ENCODE data around the gene ZBTB43. TPM values are rescaled to one million over a fixed set of nuclear protein-coding genes. Genes with fewer than 3 reads are reported as not detected.
A peak's percentile ranks its signal among the peaks of the same experiment; 100 is the strongest.
"Not testable (repeated sequence)": the region's sequence is repeated elsewhere in the genome, so short reads cannot be mapped to it uniquely, and the experiment has no call there.

ZBTB43 gene
- total and polyA plus RNA-seq, 8 donors = 13.6 to 28.3 (median 16.4) TPM

DNA sequence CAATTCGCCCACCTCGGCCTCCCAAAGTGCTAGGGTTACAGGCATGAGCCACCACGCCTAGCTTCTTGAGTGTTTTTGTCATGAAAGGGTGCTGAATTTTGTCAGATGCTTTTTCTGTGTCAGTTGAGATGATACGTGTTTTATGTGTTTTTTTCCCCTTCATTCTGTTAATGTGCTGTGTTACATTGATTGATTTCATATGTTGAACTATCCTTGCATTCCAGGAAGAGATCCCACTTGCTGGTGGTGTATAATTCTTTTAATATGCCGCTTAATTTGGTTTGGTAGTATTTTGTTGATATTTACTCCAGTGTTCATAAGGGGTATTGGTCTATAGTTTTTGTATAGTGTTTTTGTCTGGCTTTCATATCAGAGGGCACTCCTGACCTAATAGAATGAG lies 13.6 kb downstream of the ZBTB43 start:
- Histone ChIP-seq H3K36me3 (peaks cover 0 to 68% of the 10 kb centered on the region in 2 donors), H3K4me1 (no peaks in the 10 kb centered on the region), H3K27me3 (no peaks in the 10 kb centered on the region), H3K27ac (no peak overlapping the region), H3K4me3 (no peak overlapping the region), H3K9me3 (peaks cover 0 to 31% of the 10 kb centered on the region in 2 donors)
- no peak for DNase-seq
- no peak for ATAC-seq
- TF ChIP-seq CTCF (IDR thresholded peaks at IDR 0.05) = no peak
- intact Hi-C loops (cut with DNase I) = no loop called here

DNA sequence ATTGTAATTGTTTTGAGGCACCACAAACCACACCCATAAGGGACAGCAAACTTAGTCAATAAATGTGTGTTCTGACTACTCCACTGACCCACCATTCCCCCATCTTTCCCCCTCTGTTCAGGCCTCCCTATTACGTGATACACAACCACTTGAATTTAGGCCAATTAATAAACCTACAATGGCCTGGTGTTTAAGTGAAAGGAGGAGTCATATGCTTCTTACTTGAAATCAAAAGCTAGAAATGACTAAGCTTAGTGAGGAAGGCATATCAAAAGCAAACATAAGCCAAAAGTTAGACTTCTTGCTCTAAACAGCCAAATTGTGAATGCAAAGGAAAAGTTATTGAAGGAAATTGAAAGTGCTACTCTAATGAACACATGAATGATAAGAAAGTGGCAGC lies 14.6 kb downstream of the ZBTB43 start:
- Histone ChIP-seq H3K27me3 (no peaks in the 10 kb centered on the region), H3K9me3 (peaks cover 0 to 27% of the 10 kb centered on the region in 2 donors), H3K4me3 (no peak overlapping the region), H3K36me3 (peaks cover 0 to 64% of the 10 kb centered on the region in 2 donors), H3K27ac (no peak overlapping the region), H3K4me1 (peaks cover 0 to 1% of the 10 kb centered on the region in 2 donors)
- intact Hi-C loops (cut with DNase I) = no loop called here
- no peak for DNase-seq
- no peak for ATAC-seq
- TF ChIP-seq CTCF (IDR thresholded peaks at IDR 0.05) = no peak

- H3K4me3 ChIP-seq = no peak overlapping the region
- no peaks in the 10 kb centered on the region for H3K27me3 ChIP-seq
- no peak for DNase-seq
- H3K4me1 ChIP-seq = peaks cover 0 to 3% of the 10 kb centered on the region in 2 donors
- no peak for TF ChIP-seq CTCF (IDR thresholded peaks at IDR 0.05)
- H3K9me3 ChIP-seq = peaks cover 0 to 22% of the 10 kb centered on the region in 2 donors
- intact Hi-C loops (cut with DNase I) = no loop called here
- no peak overlapping the region for H3K27ac ChIP-seq
- H3K36me3 ChIP-seq = peaks cover 0 to 62% of the 10 kb centered on the region in 2 donors
- ATAC-seq = no peak
Observed at GRCh38 chr9:126822278-126822677, 17.4 kb downstream of the ZBTB43 start.

DNA sequence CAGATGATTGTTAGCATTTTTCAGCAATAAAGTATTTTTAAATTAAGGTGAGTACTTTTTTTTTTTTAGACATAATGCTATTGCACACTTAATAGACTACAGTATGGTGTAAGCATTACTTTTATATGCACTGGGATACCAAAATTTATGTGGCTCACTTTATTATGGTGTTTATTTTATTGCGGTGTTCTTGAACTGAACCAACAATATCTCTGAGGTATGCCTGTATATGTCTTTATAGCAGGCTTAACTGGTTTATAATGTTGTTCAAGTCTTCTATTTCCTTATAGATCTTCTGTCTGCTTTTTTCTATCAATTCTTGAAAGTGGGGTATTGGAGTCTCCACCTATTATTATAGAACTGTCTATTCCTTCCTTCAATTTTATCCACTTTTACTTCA lies 18.0 kb downstream of the ZBTB43 start:
- H3K4me1 ChIP-seq = peaks cover 0 to 3% of the 10 kb centered on the region in 2 donors
- intact Hi-C loops (cut with DNase I) = no loop called here
- H3K36me3 ChIP-seq = peaks cover 0 to 62% of the 10 kb centered on the region in 2 donors
- DNase-seq (no peak), ATAC-seq (no peak)
- H3K4me3 ChIP-seq = no peak overlapping the region
- no peak for TF ChIP-seq CTCF (IDR thresholded peaks at IDR 0.05)
- H3K9me3 ChIP-seq = peaks cover 0 to 18% of the 10 kb centered on the region in 2 donors
- H3K27ac ChIP-seq = no peak overlapping the region
- H3K27me3 ChIP-seq = no peaks in the 10 kb centered on the region

DNA sequence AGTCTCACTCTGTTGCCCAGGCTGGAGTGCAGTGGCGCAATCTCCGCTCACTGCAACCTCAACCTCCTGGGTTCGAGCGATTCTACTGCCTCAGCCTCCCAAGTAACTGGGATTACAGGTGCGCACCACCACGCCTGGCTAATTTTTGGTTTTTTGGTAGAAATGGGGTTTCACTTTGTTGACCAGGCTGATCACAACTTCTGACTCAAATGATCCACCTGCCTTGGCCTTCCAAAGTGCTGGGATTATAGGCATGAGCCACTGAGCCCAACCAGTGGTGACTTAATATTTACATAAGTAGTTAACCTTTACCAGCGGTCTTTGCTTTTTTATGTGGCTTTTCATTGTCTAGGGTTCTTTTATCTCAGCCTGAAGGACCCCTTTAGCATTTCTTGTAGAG lies 19.2 kb downstream of the ZBTB43 start:
- H3K36me3 ChIP-seq = peaks cover 0 to 54% of the 10 kb centered on the region in 2 donors
- H3K27ac ChIP-seq; H3K4me1 ChIP-seq; H3K27me3 ChIP-seq; intact Hi-C loops (cut with DNase I); H3K4me3 ChIP-seq; H3K9me3 ChIP-seq; DNase-seq: not testable (repeated sequence)
- peak; percentile 41 for ATAC-seq

DNA sequence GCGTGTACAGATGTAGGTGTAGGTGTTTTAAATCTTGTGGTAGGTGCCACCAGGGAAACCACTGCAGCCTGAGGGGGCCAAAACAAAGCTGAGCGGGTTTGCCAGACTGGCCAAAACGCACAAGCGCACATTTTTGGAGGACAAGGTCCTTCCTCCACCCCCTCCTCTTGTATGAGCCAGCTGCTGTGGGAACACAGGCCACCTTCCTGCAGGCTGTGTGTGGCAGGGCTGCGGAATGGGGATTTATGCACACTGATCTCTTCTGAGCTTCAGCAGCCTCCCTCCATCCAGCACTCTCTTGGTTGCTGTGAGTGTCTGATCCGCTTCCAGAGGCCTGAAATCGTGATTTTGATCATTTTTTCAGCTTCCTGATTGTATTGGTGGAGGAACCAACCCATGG lies 22.4 kb downstream of the ZBTB43 start:
- H3K27ac ChIP-seq = no peak overlapping the region
- intact Hi-C loops (cut with DNase I) = no loop called here
- no peak for ATAC-seq

More for the DNA sequence above, 22.4 kb downstream of the ZBTB43 start:
- no peak overlapping the region for H3K4me3 ChIP-seq
- DNase-seq = no peak
- no peaks in the 10 kb centered on the region for H3K27me3 ChIP-seq
- TF ChIP-seq CTCF (IDR thresholded peaks at IDR 0.05) = no peak
- H3K4me1 ChIP-seq = peaks cover 0 to 3% of the 10 kb centered on the region in 2 donors
- H3K36me3 ChIP-seq = peaks cover 0 to 51% of the 10 kb centered on the region in 2 donors
- H3K9me3 ChIP-seq = no peaks in the 10 kb centered on the region

Measured in left lung (tissue), 10 donors.